ENCODE measurements around the gene GFI1.

The GFI1 gene

GRCh38 chr1:92487078-92487605, 417 bp upstream of the GFI1 start:
- DNase-seq = no peak

- peak; percentile 88 for DNase-seq
Observed at GRCh38 chr1:92485381-92486250, 1.1 kb downstream of the GFI1 start.

GRCh38 chr1:92484472-92485380, 2.0 kb downstream of the GFI1 start:
- DNase-seq = peak; percentile 78

- DNase-seq = peak; percentile 52
Observed at GRCh38 chr1:92483610-92484471, 2.9 kb downstream of the GFI1 start.

GRCh38 chr1:92482665-92483609, 3.8 kb downstream of the GFI1 start:
- peak; percentile 37 for DNase-seq

DNA sequence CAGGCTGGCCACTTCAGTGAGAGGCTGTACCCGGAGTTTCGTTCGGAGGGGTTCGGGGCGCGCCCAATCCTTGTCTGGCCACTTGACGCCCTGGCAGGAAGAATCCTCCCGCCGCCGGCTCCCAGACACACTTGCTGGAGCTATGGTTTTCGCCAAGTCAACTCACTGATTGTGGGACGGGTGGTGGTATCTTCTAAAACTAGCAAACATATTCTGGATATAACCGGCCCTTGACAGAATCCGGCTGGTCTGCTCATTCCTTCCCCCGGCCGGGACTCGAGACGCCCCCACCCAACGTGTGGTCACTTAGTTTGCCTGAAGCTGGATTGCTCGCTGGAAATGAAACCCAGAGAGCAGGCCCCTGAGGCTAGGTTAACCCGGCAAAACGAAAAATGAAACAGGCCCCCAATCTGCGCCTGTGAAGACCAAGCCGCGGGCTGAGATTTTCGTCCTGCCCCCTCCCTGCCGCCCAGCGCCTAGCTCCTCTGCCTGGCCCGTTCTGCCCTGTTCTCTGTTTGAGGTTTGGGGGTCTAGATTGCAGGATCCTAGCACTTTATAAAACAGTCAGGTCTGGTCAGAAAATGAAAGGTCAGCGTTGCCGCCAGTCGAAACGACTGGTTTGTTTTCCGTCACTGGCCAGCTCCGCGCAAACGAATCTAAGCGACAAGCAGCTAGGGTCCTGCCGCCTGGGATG, 4.6 kb downstream of the GFI1 start:
- DNase-seq = no peak

- DNase-seq = no peak
Observed at GRCh38 chr1:92481599-92481925, 5.2 kb downstream of the GFI1 start.

GRCh38 chr1:92480813-92481598, 5.7 kb downstream of the GFI1 start:
- no peak for DNase-seq

DNA sequence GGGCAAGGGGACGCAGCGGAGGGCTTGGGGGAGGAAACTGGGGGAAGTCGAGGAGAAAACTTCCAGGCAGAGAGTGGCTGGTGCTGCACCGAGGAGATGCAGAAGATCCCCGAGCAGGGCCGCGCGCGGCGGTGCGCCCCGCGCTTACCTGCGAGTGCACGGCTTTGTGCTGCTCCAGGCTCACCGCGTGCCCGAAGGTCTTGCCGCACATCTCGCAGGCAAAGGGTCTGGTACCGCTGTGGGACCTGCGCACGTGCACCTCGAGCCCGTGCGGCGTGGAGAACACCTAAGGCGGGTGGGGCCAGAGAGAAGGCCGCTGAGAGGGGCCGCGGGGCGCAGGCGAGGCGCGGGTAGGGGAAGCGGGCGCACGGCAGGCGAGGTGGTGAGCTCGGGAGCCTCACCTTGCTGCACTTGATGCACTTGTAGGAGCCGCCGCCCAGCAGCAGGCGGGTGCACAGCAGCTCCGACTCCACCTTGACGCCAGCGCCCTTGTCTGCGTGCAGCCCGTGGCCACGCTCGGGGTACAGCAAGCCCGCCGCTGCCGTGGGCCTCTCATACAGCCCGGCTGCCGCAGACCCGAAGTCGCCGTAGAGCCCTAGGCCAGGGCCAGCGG, 6.4 kb downstream of the GFI1 start:
- DNase-seq = no peak

DNA sequence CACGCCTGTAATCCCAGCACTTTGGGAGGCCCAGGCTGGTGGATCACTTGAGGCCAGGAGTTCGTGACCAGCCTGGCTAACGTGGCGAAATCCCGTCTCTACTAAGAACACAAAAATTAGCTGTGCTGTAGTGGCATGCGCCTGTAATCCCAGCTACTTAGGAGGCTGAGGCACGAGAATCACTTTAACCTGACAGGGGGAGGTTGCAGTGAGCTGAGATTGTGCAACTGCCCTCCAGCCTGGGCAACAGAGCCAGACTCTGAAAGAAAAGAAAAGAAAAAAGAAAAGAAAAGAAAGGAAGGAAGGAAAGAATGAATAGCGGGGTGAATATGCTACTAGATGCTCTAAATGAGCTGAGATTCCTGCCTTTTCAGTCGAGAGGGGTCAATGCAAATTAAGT, 7.1 kb downstream of the GFI1 start:
- no peak for DNase-seq

DNA sequence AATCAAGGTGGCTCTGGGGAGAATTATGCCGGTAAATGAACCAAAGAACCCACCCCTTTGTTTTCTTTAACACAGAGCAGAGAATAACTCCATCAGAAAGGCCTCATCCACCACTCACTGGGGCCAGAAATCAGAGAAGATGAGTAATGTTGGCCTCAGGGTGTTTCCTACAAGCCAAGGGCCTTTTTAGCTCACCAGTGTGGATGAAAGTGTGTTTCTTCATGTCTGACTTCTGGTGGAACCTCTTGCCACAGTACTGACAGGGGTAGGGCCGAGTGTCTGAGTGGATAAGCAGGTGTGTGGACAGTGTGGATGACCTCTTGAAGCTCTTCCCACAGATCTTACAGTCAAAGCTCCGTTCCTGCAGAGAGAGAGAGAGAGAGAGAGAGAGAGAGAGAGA, 8.3 kb downstream of the GFI1 start:
- DNase-seq = peak; percentile 43

- peak; percentile 85 for DNase-seq
Observed at GRCh38 chr1:92476071-92476631, 10.6 kb downstream of the GFI1 start.

DNA sequence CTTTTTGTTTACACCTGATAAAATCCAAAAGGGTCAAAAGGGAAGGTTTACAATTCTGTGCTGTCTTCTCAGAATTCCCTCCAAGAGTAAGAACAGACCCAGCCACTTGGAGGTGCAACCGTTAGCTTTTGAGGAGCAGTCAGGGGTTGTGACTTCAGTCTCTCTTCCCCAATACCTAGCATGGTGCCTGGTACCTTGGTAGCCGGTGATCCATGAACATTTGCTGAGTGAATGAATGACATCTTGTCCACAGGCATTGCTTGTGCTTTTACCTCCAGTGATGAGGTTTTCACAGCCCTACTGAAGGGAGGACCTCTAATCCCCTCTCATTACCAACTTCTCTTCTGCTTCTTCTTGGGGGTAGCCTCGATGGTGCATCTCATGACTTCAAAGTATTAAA, 11.7 kb downstream of the GFI1 start:
- no peak for DNase-seq

DNA sequence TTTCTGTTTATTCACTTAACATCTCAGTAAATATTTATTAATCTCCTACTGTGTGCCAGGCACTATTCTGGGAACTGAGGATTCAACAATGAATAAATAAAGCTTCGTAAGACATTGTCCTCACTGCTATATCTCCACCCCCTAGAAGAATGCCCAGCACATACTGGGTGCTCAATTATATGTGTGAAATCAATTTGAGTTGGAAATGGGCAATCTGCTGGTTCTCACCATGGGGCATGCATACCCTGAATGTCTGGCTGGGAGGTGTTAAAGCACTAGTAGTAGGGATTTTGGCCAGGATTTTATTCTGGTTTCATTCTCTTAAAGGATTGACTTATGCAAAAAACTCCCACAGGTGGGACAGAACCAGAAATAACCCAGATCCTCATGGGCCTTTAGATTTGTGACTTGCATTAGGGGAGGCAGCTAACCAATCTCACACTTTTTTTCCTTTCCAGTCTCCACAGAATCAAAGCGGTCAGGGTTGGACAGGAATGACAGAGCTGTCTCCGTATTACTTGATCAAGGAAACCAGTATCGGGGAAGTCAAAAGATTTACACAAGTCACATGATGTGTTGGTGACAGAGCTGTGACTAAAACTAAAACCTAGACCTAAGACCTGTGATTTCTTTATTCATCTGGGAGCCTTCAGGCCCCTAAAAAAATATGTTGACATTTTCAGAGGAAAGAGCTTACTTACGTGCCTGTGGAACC, 12.8 kb downstream of the GFI1 start:
- peak; percentile 50 for DNase-seq

DNA sequence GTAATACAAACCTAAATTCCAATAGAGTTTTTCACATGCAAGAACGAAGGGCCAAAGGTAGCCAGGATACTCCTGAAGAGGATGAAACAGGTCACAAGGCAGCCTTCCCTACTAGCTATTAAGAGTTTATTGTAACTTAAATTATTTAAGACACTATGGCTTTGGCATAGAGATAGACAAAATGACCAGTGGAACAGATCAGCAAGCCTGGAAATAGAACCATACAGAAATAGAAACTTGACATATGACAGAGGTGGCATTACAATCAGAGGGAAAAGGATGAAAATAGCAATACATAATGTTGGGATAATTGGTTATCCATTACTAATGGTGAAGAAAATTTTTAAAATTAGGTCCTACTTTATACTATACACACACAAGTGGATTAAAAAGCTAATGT, 16.5 kb downstream of the GFI1 start:
- DNase-seq = no peak

DNA sequence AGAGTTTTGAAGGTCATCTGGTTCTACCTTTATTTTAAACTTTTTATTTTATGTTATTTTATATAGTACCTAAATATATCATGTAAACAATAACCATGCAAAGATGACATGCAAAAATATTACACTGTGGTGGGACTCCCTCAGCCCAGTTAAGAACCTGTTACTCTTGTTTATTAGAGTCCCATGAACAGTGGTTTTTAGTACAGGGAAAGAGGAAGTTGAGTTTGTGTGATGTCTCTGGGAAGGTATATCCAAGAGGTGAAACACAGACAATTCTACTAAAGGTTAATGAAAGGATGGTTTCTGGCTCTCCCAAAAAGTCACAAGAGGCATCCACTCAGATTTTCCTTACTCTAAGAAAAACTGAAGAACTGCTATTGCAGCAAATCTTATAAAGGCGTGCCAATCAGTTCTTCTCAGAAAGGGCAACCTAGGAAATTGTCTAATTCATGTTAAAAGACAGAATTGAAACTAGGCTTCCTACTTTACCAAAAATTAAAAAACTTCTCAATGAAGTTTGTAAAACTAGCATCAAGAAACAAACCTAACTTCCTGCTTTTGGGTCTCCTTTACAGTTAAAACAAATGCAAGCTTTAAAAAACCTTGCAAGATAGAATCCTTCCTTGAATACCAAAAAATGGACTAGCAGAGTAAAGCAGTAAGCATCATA, 19.9 kb downstream of the GFI1 start:
- no peak for DNase-seq

DNA sequence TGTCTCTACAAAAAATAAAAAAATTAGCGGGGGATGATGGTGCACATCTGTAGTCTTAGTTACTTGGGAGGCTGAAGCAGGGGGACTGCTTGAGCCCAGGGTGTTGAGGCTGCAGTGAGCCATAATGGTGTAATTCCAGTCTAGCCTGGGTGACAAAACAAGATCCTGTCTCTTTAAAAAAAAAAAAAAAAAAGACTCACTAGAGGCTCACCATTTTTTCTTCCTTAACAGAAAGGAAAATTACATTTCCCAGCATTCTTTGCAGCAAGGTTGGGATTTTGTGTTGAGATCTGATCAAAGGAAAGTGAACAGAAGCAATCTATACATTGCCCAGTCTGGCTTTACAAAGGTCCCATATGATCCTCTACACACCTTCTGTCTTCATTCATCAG, 21.5 kb downstream of the GFI1 start:
- DNase-seq = no peak

All from CD4-positive, alpha-beta T cell treated with Interleukin-4 for 4 hours (primary cell).